Gastroesophageal sphincter (tissue), 4 donors: ENCODE data around the gene PITPNM2. TPM values are rescaled to one million over a fixed set of nuclear protein-coding genes. Genes with fewer than 3 reads are reported as not detected.

ENCODE experiments used
- total RNA-seq, 4 donors: library from RNA; depleted of rRNA; stranded (reverse); fragments of >200 nt; gene quantifications; one replicate each; pipeline ENCODE4 v1.1.0, GENCODE V29; 2016

Gene PITPNM2
- total RNA-seq, 4 donors from 2014 or later: 9.9 to 20.4 (median 16.4) TPM

Other genes with a start within 250 kb of the PITPNM2 start
- gene ABCB9, start 184.6 kb downstream of the PITPNM2 start, total RNA-seq: 1 to 10 TPM; 2.3 to 8.4 (median 3.5) TPM
- gene OGFOD2, start 175.8 kb downstream of the PITPNM2 start, total RNA-seq: 10 to 100 TPM in 1 of 4 donors, 1 to 10 TPM in 3; 7.3 to 10.7 (median 8.3) TPM
- gene ARL6IP4, start 170.4 kb downstream of the PITPNM2 start, total RNA-seq: 100 to 1,000 TPM; 251 to 343 (median 302) TPM
- gene MPHOSPH9, start 82.1 kb upstream of the PITPNM2 start, total RNA-seq: 10 to 100 TPM; 11.5 to 26.8 (median 14.7) TPM
- 10 to 100 TPM in 3 of 4 donors, 1 to 10 TPM in 1; 9.2 to 25.8 (median 12.9) TPM for gene MTRFR, start 82.3 kb upstream of the PITPNM2 start, total RNA-seq
- gene CDK2AP1, start 120.8 kb upstream of the PITPNM2 start, total RNA-seq: 100 to 1,000 TPM in 3 of 4 donors, 10 to 100 TPM in 1; 94.9 to 203 (median 143) TPM
- 10 to 100 TPM; 25.3 to 35.7 (median 33.2) TPM for gene SBNO1, start 213.8 kb upstream of the PITPNM2 start, total RNA-seq
- gene KMT5A, start 233.0 kb upstream of the PITPNM2 start, total RNA-seq: 100 to 1,000 TPM in 1 of 4 donors, 10 to 100 TPM in 3; 46.1 to 126 (median 54.8) TPM